ENCODE results near the gene UBXN4. TPM values are rescaled to one million over a fixed set of nuclear protein-coding genes. Genes with fewer than 3 reads are reported as not detected.

The UBXN4 gene
- total RNA-seq, 5 donors from 2014 or later (not counting 1 experiment from before 2014, with no cell fraction given) = 96.6 to 140 (median 121) TPM

GRCh38 chr2:135768863-135769262, 27.2 kb downstream of the UBXN4 start:
- Histone ChIP-seq H3K4me3 (ENCODE audit: control insufficient read depth in 1 of 2, extremely low read depth in 1 of 2, low read length in 1 of 2) (no peak overlapping the region), H3K4me1 (ENCODE audit: control insufficient read depth in 1 of 2, extremely low read depth in 1 of 2, insufficient read depth in 2 of 2, low read length in 2 of 2) (no peaks in the 10 kb centered on the region), H3K27ac (ENCODE audit: low read length) (no peak overlapping the region), H3K27me3 (replicated peaks in 1 of 2; ENCODE audit: control insufficient read depth in 2 of 2, extremely low read depth in 1 of 2, insufficient read depth in 2 of 2, low read length in 1 of 2) (no peaks in the 10 kb centered on the region), H3K36me3 (ENCODE audit: control insufficient read depth in 2 of 2, extremely low read depth in 1 of 2, insufficient read depth in 1 of 2, low read length in 1 of 2) (peaks cover 12 to 77% of the 10 kb centered on the region in 2 donors), H3K9me3 (no peaks in the 10 kb centered on the region)
- peaks cover 0 to 5% (median 0%) of the 10 kb centered on the region in 3 donors for H3K4me1 Mint-ChIP-seq
- CTCF ChIA-PET = no interaction called here
- H3K27me3 Mint-ChIP-seq = no peaks in the 10 kb centered on the region
- DNase-seq (no peak), ATAC-seq (replicated peaks in 1 of 4) (no peak)
- no peak overlapping the region for H3K4me3 Mint-ChIP-seq
- peaks cover 39% of the 10 kb centered on the region for H3K36me3 Mint-ChIP-seq
- no peak overlapping the region for H3K27ac Mint-ChIP-seq
- POLR2A ChIA-PET = interaction anchor here in 1 of 2 donors (0.6 kb wide), 1 partner anchor 318 kb away, joined by 3 read pairs; no protein-coding TSS in a partner anchor
- 92% methylated on average over 8 of the region's 8 CpGs for WGBS (ENCODE audit: insufficient coverage)
- H3K9me3 Mint-ChIP-seq = no peaks in the 10 kb centered on the region

DNA sequence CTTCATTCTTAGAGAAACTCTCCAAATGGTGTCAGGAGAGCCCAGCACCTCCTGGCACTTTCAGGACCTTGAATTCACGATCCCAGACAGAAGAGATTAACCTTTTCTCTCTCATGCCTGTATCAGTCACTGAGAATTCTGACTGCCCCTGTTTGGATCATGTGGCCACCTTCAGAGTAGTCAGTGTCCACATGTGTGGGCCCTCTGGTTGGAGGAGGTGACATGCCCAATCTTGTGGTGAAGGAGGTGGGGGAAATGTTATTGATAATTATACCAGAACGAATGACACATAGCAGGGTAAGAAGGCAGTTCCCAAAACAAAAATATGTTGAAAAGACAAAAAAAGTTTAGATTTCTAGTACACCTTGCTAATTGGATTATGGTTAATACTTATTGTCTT, 31.7 kb downstream of the UBXN4 start:
- DNase-seq (no peak), ATAC-seq (replicated peaks in 1 of 4) (no peak)
- H3K4me1 ChIP-seq (ENCODE audit: control insufficient read depth in 1 of 2, extremely low read depth in 1 of 2, insufficient read depth in 2 of 2, low read length in 2 of 2) = no peaks in the 10 kb centered on the region
- Mint-ChIP-seq H3K9me3 (no peaks in the 10 kb centered on the region), H3K4me1 (no peaks in the 10 kb centered on the region), H3K27me3 (no peaks in the 10 kb centered on the region), H3K4me3 (no peak overlapping the region), H3K36me3 (peaks cover 40% of the 10 kb centered on the region), H3K27ac (peak overlapping the region in 1 of 2 donors; percentile 2)
- no peak overlapping the region for H3K27ac ChIP-seq (ENCODE audit: low read length)
- POLR2A ChIA-PET = no interaction called here
- CTCF ChIA-PET = interaction anchor here in 1 of 2 donors (1.0 kb wide), 1 partner anchor 19 kb away, joined by 3 read pairs; no protein-coding TSS in a partner anchor
- no peaks in the 10 kb centered on the region for H3K27me3 ChIP-seq (replicated peaks in 1 of 2; ENCODE audit: control insufficient read depth in 2 of 2, extremely low read depth in 1 of 2, insufficient read depth in 2 of 2, low read length in 1 of 2)
- WGBS (ENCODE audit: insufficient coverage) = 100% methylated on average over 1 of the region's 2 CpGs
- H3K4me3 ChIP-seq (ENCODE audit: control insufficient read depth in 1 of 2, extremely low read depth in 1 of 2, low read length in 1 of 2) = no peak overlapping the region
- no peaks in the 10 kb centered on the region for H3K9me3 ChIP-seq
- H3K36me3 ChIP-seq (ENCODE audit: control insufficient read depth in 2 of 2, extremely low read depth in 1 of 2, insufficient read depth in 1 of 2, low read length in 1 of 2) = peaks cover 15 to 78% of the 10 kb centered on the region in 2 donors

GRCh38 chr2:135773917-135774316, 32.3 kb downstream of the UBXN4 start:
- no peak for DNase-seq
- no peaks in the 10 kb centered on the region for H3K4me1 ChIP-seq (ENCODE audit: control insufficient read depth in 1 of 2, extremely low read depth in 1 of 2, insufficient read depth in 2 of 2, low read length in 2 of 2)
- H3K9me3 ChIP-seq = no peaks in the 10 kb centered on the region
- ATAC-seq (replicated peaks in 1 of 4) = no peak
- no peaks in the 10 kb centered on the region for H3K27me3 ChIP-seq (replicated peaks in 1 of 2; ENCODE audit: control insufficient read depth in 2 of 2, extremely low read depth in 1 of 2, insufficient read depth in 2 of 2, low read length in 1 of 2)
- no peak overlapping the region for H3K4me3 ChIP-seq (ENCODE audit: control insufficient read depth in 1 of 2, extremely low read depth in 1 of 2, low read length in 1 of 2)
- H3K27me3 Mint-ChIP-seq = no peaks in the 10 kb centered on the region
- no peaks in the 10 kb centered on the region for H3K9me3 Mint-ChIP-seq
- peaks cover 15 to 80% of the 10 kb centered on the region in 2 donors for H3K36me3 ChIP-seq (ENCODE audit: control insufficient read depth in 2 of 2, extremely low read depth in 1 of 2, insufficient read depth in 1 of 2, low read length in 1 of 2)
- POLR2A ChIA-PET = no interaction called here
- no peaks in the 10 kb centered on the region for H3K4me1 Mint-ChIP-seq
- H3K27ac Mint-ChIP-seq = no peak overlapping the region
- peaks cover 42% of the 10 kb centered on the region for H3K36me3 Mint-ChIP-seq
- no peak overlapping the region for H3K4me3 Mint-ChIP-seq
- CTCF ChIA-PET = interaction anchor here (0.6 to 1.0 kb wide), 2 partner anchors 19 to 613 kb away, joined by 3 read pairs; no protein-coding TSS in a partner anchor
- H3K27ac ChIP-seq (ENCODE audit: low read length) = no peak overlapping the region

DNA sequence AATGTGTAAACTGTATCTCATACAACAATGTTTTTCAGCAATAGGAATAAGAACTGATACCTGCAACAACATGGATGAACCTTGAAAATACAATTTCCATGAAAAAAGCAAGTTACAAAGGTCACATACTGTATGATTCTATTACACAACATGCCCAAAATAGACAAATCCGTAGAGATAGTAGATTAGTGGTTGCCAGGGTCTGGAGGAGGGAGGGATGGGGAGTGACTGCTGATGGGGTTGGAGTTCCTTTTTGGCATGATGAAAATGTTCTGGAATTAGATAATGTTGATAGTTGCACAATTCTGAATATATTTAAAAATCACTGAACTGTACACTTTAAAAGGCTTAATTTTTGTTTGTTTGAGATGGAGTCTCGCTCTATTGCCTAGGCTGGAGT, 33.8 kb downstream of the UBXN4 start:
- POLR2A ChIA-PET = no interaction called here
- H3K36me3 ChIP-seq (ENCODE audit: control insufficient read depth in 2 of 2, extremely low read depth in 1 of 2, insufficient read depth in 1 of 2, low read length in 1 of 2) = peaks cover 15 to 81% of the 10 kb centered on the region in 2 donors
- H3K4me1 ChIP-seq (ENCODE audit: control insufficient read depth in 1 of 2, extremely low read depth in 1 of 2, insufficient read depth in 2 of 2, low read length in 2 of 2) = no peaks in the 10 kb centered on the region
- no peaks in the 10 kb centered on the region for H3K27me3 ChIP-seq (replicated peaks in 1 of 2; ENCODE audit: control insufficient read depth in 2 of 2, extremely low read depth in 1 of 2, insufficient read depth in 2 of 2, low read length in 1 of 2)
- Mint-ChIP-seq H3K36me3 (peaks cover 38% of the 10 kb centered on the region), H3K27ac (no peak overlapping the region), H3K9me3 (no peaks in the 10 kb centered on the region), H3K27me3 (no peaks in the 10 kb centered on the region), H3K4me1 (no peaks in the 10 kb centered on the region), H3K4me3 (no peak overlapping the region)
- H3K27ac ChIP-seq (ENCODE audit: low read length) = no peak overlapping the region
- CTCF ChIA-PET = no interaction called here
- no peak overlapping the region for H3K4me3 ChIP-seq (ENCODE audit: control insufficient read depth in 1 of 2, extremely low read depth in 1 of 2, low read length in 1 of 2)
- H3K9me3 ChIP-seq = no peaks in the 10 kb centered on the region
- DNase-seq = no peak
- WGBS (ENCODE audit: insufficient coverage) = no CpG with 5 or more reads among the region's 2 CpGs
- no peak for ATAC-seq (replicated peaks in 1 of 4)

GRCh38 chr2:135776367-135776766, 34.7 kb downstream of the UBXN4 start:
- Histone ChIP-seq H3K27me3 (replicated peaks in 1 of 2; ENCODE audit: control insufficient read depth in 2 of 2, extremely low read depth in 1 of 2, insufficient read depth in 2 of 2, low read length in 1 of 2) (no peaks in the 10 kb centered on the region), H3K4me3 (ENCODE audit: control insufficient read depth in 1 of 2, extremely low read depth in 1 of 2, low read length in 1 of 2) (no peak overlapping the region), H3K36me3 (ENCODE audit: control insufficient read depth in 2 of 2, extremely low read depth in 1 of 2, insufficient read depth in 1 of 2, low read length in 1 of 2) (peaks cover 17 to 81% of the 10 kb centered on the region in 2 donors), H3K9me3 (no peaks in the 10 kb centered on the region), H3K4me1 (ENCODE audit: control insufficient read depth in 1 of 2, extremely low read depth in 1 of 2, insufficient read depth in 2 of 2, low read length in 2 of 2) (no peaks in the 10 kb centered on the region), H3K27ac (ENCODE audit: low read length) (no peak overlapping the region)
- ChIA-PET POLR2A (no interaction called here), CTCF (no interaction called here)
- DNase-seq = no peak
- ATAC-seq (replicated peaks in 1 of 4) = no peak
- Mint-ChIP-seq H3K36me3 (peaks cover 45% of the 10 kb centered on the region), H3K27me3 (no peaks in the 10 kb centered on the region), H3K4me3 (no peak overlapping the region), H3K4me1 (no peaks in the 10 kb centered on the region), H3K27ac (no peak overlapping the region), H3K9me3 (no peaks in the 10 kb centered on the region)
- 91% methylated on average over 5 of the region's 7 CpGs for WGBS (ENCODE audit: insufficient coverage)

DNA sequence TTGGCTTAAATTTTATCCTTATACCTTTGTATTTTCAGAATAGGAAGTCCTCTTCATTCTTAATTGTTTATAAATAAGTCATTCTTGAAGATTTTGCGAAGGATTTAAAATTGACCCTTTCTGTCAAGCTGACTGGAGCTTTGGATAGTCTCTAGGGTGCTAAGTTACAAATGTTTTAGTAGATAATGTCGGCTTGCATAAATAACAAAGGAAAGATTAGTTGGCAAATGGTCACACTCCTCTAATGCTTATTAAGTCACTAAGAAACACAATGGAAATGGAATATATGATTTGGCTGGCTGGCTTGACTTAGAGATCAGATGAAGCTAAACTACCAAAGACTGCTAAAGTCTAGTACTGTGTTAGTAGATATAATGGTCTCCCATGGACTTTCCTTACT, 40.6 kb downstream of the UBXN4 start:
- ChIA-PET POLR2A (interaction anchor here in 1 of 2 donors (0.6 kb wide), 1 partner anchor 23 kb away, joined by 3 read pairs; no protein-coding TSS in a partner anchor), CTCF (interaction anchor here in 1 of 2 donors (1.8 kb wide), 1 partner anchor 15 kb away, joined by 6 read pairs; no protein-coding TSS in a partner anchor)
- Histone ChIP-seq H3K27me3 (replicated peaks in 1 of 2; ENCODE audit: control insufficient read depth in 2 of 2, extremely low read depth in 1 of 2, insufficient read depth in 2 of 2, low read length in 1 of 2) (no peaks in the 10 kb centered on the region), H3K9me3 (peaks cover 2% of the 10 kb centered on the region), H3K36me3 (ENCODE audit: control insufficient read depth in 2 of 2, extremely low read depth in 1 of 2, insufficient read depth in 1 of 2, low read length in 1 of 2) (peaks cover 9 to 71% of the 10 kb centered on the region in 2 donors), H3K4me3 (ENCODE audit: control insufficient read depth in 1 of 2, extremely low read depth in 1 of 2, low read length in 1 of 2) (no peak overlapping the region), H3K4me1 (ENCODE audit: control insufficient read depth in 1 of 2, extremely low read depth in 1 of 2, insufficient read depth in 2 of 2, low read length in 2 of 2) (no peaks in the 10 kb centered on the region), H3K27ac (ENCODE audit: low read length) (no peak overlapping the region)
- DNase-seq (no peak), ATAC-seq (replicated peaks in 1 of 4) (no peak)
- no CpG with 5 or more reads among the region's 2 CpGs for WGBS (ENCODE audit: insufficient coverage)
- peaks cover 0 to 2% (median 0%) of the 10 kb centered on the region in 3 donors for H3K9me3 Mint-ChIP-seq
- H3K27me3 Mint-ChIP-seq = no peaks in the 10 kb centered on the region
- no peaks in the 10 kb centered on the region for H3K4me1 Mint-ChIP-seq
- peaks cover 68% of the 10 kb centered on the region for H3K36me3 Mint-ChIP-seq
- no peak overlapping the region for H3K4me3 Mint-ChIP-seq
- no peak overlapping the region for H3K27ac Mint-ChIP-seq
